GM10248 (cell line): Measurements from ENCODE around the gene SPG11.
"Not testable (repeated sequence)": the region's sequence is repeated elsewhere in the genome, so short reads cannot be mapped to it uniquely, and the experiment has no call there.

Experiments used
- CTCF ChIA-PET: fragments of 300-600 bp; sonication (Branson Sonifier 250); formaldehyde crosslinking; extraction: SDS; loops from one replicate; lab custom pipeline; 2021; ENCODE audit warnings: antibody characterized with exemption; lab: Yijun Ruan, JAX
- POLR2A ChIA-PET: fragments of 350-650 bp; sonication (Branson Sonifier 250); formaldehyde crosslinking; extraction: SDS; loops from one replicate; lab custom pipeline; 2020; ENCODE audit warnings: antibody characterized with exemption; lab: Yijun Ruan, JAX
- DNase-seq: peaks from one replicate; pipeline ENCODE4 v3.0.0; 2012; ENCODE audit errors: extremely low spot score
- CTCF ChIP-seq: IDR thresholded peaks from 2 replicates; pipeline ENCODE4 v1.5.1; 2012; ENCODE audit warnings: mild to moderate bottlenecking, low read depth; ENCODE audit errors: extremely low read depth, missing control alignments, control extremely low read depth

SPG11 gene

GRCh38 chr15:44641651-44642050, 21.8 kb downstream of the SPG11 start:
- TF ChIP-seq CTCF, result no peak
- DNase-seq, result no peak
- ChIA-PET CTCF (interaction anchor here (1.4 kb wide), 1 partner anchor 12 kb away, joined by 6 read pairs; no protein-coding TSS in a partner anchor), POLR2A (interaction anchor here (0.6 kb wide), 2 partner anchors 13 to 85 kb away, joined by 3 to 4 read pairs; no protein-coding TSS in a partner anchor)

GRCh38 chr15:44636976-44637375, 26.5 kb downstream of the SPG11 start:
- CTCF ChIA-PET, result interaction anchor here (0.7 to 1.4 kb wide), 2 partner anchors 10 to 18 kb away, joined by 3 read pairs; no protein-coding TSS in a partner anchor
- TF ChIP-seq CTCF, result no peak
- DNase-seq, result no peak
- POLR2A ChIA-PET, result no interaction called here

GRCh38 chr15:44633603-44634002, 29.9 kb downstream of the SPG11 start:
- TF ChIP-seq CTCF, result no peak
- no peak for DNase-seq
- ChIA-PET POLR2A (no interaction called here), CTCF (interaction anchor here (1.2 to 2.1 kb wide), 5 partner anchors 9 to 29 kb away, joined by 3 to 7 read pairs (median 4); partner anchors contain the start of gene SPG11)

- POLR2A ChIA-PET, result interaction anchor here (0.6 kb wide), 1 partner anchor 97 kb away, joined by 4 read pairs; no protein-coding TSS in a partner anchor
- DNase-seq, CTCF ChIA-PET: not testable (repeated sequence)
These were observed 38.2 kb downstream of the SPG11 start for GRCh38 chr15:44625286-44625685.

- no peak for TF ChIP-seq CTCF
- ChIA-PET POLR2A (no interaction called here), CTCF (interaction anchor here (1.0 to 1.9 kb wide), 8 partner anchors 9 to 495 kb away, joined by 3 to 7 read pairs (median 3); partner anchors contain the start of gene SPG11)
- DNase-seq, result no peak
These were observed 40.3 kb downstream of the SPG11 start for GRCh38 chr15:44623178-44623577.

GRCh38 chr15:44620081-44620480, 43.4 kb downstream of the SPG11 start:
- no peak for DNase-seq
- ChIA-PET CTCF (interaction anchor here (1.2 to 2.2 kb wide), 6 partner anchors 8 to 54 kb away, joined by 3 to 9 read pairs (median 4); no protein-coding TSS in a partner anchor), POLR2A (no interaction called here)
- no peak for TF ChIP-seq CTCF

- ChIA-PET CTCF (interaction anchor here (0.7 to 1.4 kb wide), 4 partner anchors 12 to 713 kb away, joined by 3 to 4 read pairs (median 4); partner anchors contain the start of gene TRIM69), POLR2A (no interaction called here)
These were observed 46.5 kb downstream of the SPG11 start for GRCh38 chr15:44616974-44617373.

More at GRCh38 chr15:44616974-44617373, 46.5 kb downstream of the SPG11 start:
- DNase-seq, result no peak
- TF ChIP-seq CTCF, result no peak
